GM11168 (cell line): ENCODE measurements around the gene PDILT.
"Not testable (repeated sequence)": the region's sequence is repeated elsewhere in the genome, so short reads cannot be mapped to it uniquely, and the experiment has no call there.

ENCODE experiments used
- in situ Hi-C: fragments of 300-500 bp; cut with MboI; formaldehyde crosslinking; loops from one replicate; pipeline ENCODE4 v1.12.0; 2022; ENCODE audit warnings: low sequenced_read_pairs; ENCODE audit not compliant: unreplicated experiment

Gene PDILT

GRCh38 chr16:20329392-20330138, 75.0 kb downstream of the PDILT start:
- in situ Hi-C loops: no loop called here

- in situ Hi-C loops: no loop called here
Measured at GRCh38 chr16:20327444-20328041, 77.0 kb downstream of the PDILT start, which contains the start of gene GP2. TSS of gene GP2 (minus strand) at chr16:20327513. CDS start at chr16:20326431, 1,082 bp downstream.

GRCh38 chr16:20326321-20326720, 78.2 kb downstream of the PDILT start:
- in situ Hi-C loops: no loop called here

- in situ Hi-C loops: no loop called here
Measured at GRCh38 chr16:20325005-20325404, 79.5 kb downstream of the PDILT start.

DNA sequence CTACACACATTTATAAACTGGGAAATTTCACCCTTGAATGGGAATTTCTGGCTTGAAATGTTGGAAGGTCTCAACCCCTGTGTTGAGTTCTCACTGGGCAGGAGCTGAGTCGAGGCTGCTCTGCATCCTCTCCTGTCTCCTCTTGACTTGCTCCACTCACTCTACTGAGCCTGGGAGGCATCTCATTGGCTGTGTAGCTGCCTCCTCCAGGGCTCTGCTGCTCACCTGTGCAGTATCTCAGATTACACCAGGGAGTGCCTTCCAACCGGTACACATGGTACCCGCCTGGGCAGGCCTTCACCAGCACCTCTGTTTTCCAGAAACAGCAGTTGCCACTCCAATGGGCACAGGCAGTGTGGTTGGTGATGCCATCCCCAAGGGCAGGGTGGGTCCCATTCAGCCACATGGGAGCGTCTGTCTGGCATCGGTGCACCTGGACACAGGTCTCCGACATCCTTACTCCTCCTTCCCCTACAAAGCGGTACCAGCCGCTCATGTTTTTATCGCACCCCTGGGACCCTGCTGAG, 80.9 kb downstream of the PDILT start:
- in situ Hi-C loops: no loop called here

DNA sequence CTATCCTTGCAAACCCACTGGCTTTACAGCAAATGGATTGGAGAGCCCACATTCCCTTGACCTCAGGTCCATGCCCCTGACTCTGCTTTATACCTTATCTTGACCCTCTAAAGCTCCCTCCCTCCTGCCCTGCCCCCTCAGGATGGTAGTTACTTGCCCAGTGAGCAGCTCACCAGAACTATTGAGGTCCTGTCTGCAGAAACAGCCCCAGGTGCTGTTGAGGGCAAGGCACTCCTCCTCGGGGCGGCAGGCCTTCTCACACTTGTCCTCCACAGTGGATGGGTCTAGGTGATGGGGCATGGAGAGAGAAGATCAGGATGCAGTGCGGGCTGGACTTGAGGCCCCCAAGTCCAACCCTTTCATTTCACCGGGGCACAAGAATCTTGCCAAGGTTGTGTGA, 81.8 kb downstream of the PDILT start:
- in situ Hi-C loops: no loop called here

GRCh38 chr16:20321671-20322070, 82.9 kb downstream of the PDILT start:
- in situ Hi-C loops: no loop called here

DNA sequence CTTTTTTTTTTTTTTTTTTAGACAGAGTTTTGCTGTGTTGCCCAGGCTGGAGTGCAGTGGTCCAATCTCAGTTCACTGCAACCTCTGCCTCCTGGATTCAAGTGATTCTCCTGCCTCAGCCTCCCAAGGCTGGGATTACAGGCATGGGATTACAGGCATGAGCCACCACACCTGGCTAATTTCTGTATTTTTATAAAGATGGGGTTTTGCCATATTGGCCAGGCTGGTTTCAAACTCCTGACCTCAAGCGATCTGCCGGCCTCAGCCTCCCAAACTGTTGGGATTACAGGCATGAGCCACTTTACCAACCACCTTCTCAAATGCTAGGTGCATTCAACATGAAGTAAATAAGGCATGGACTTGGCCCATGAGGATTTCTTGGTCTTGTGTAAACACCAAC, 83.5 kb downstream of the PDILT start:
- in situ Hi-C loops: not testable (repeated sequence)

GRCh38 chr16:20320592-20320991, 83.9 kb downstream of the PDILT start:
- in situ Hi-C loops: no loop called here

GRCh38 chr16:20320178-20320577, 84.4 kb downstream of the PDILT start:
- in situ Hi-C loops: no loop called here

GRCh38 chr16:20319406-20319805, 85.1 kb downstream of the PDILT start:
- in situ Hi-C loops: no loop called here

GRCh38 chr16:20318437-20318836, 86.1 kb downstream of the PDILT start:
- in situ Hi-C loops: no loop called here

GRCh38 chr16:20318006-20318405, 86.5 kb downstream of the PDILT start:
- in situ Hi-C loops: no loop called here

DNA sequence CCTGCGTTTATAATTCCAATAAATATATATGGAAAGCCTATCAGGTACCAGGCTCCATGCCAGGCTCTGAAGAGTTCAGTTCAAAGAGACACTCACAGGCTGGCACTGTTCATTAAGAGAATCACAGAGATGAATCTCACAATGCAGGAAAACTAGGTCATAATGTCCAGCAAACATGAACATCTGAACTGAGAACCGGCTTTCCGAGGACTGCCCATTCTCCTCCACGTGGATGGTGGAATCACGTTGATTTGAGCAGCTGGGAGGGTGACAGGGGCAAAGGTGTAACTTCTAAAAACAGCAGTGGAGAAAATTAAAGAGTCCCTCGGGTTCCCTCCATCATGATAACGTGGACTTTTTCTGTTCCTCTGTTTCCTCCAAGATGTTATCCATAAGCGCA, 87.4 kb downstream of the PDILT start:
- in situ Hi-C loops: no loop called here

GRCh38 chr16:20316715-20317114, 87.8 kb downstream of the PDILT start:
- in situ Hi-C loops: no loop called here

DNA sequence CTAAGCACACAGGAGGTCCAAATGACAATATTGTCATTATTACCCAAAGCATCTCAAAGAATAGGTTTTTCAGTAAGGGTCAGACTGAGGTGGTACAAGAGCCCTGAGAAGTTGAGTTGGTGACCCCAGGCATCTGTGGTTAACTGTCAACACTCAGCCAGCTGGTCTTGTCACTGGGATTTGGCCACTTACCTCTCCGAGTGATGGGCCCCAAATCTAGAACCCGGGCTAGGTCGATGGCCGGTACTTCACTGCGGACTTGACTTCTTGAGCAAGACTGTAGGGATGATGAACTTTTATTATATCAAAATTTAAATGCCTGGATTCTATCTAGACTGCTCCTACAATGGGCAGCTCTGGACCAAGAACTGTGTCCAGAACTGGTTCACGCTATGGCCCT, 88.8 kb downstream of the PDILT start:
- in situ Hi-C loops: no loop called here

DNA sequence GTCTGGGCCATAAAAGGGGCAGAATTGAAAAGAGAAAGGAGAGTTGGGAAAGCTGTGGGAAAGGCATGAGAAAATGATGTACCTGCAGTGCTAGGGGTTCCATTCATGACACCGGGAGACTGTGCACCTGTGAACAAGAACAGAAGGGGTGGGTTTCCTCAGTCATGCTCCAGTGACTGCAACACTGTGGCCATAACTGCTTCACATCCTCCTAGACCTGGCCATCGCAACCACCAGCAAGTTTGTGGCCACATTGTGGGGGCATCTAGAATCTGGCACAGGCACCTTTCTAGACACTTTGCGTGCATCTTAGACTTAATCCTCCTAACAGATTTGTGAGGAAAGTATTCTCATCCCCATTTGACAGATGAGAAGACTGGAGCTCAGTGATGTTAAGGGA, 90.0 kb downstream of the PDILT start:
- in situ Hi-C loops: no loop called here

DNA sequence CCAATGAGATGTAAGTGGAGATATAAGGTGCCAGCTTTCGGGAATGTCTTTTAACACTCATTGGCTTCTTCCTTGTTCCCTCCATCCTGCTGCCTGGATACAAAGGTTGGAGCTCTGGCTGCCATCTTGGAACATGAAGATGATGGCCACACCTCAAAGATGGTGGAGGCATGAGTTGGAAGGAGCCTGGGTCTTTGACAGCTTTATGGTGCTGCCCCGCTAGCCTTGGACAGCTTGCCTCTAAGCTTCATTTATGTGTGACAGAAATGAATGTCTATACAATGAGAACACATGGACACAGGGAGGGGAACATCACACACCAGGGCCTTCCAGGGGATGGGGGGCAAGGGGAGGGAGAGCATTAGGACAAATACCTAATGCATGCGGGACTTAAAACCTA, 90.8 kb downstream of the PDILT start:
- in situ Hi-C loops: no loop called here

GRCh38 chr16:20312536-20313095, 91.9 kb downstream of the PDILT start:
- in situ Hi-C loops: not testable (repeated sequence)

DNA sequence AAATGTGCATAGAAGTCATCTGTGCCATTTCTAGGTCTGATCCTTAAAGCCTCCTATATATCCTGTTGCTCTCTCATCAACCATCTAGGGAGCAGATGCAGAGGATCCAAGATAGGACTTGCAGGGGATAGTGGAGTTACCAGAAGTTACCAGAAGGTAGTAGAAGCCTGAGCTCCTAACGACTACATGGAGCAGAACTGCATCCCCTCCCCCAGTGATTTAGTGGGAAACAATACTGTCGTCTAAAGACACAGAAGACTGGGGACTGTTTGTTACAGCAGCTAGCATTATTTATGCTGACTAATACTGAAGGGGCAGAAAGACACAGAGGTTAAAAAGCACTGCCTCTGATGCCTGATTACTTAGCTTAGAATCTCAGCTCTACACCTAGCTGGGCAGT, 93.0 kb downstream of the PDILT start:
- in situ Hi-C loops: no loop called here
